Stimulated activated CD4-positive, alpha-beta T cell treated with anti-CD3 and anti-CD28 coated beads, TNF-alpha, amount 100 ng/mL, for 24 hours (primary cell): ENCODE results near the gene HSD17B1.
"Not testable (repeated sequence)": the region's sequence is repeated elsewhere in the genome, so short reads cannot be mapped to it uniquely, and the experiment has no call there.

Source experiments
- DNase-seq, 3 experiments: peaks; one replicate each; pipeline ENCODE4 v3.0.0-alpha.2; 2020; ENCODE audit warnings: low read depth in 3 of 3

HSD17B1 gene, protein sequence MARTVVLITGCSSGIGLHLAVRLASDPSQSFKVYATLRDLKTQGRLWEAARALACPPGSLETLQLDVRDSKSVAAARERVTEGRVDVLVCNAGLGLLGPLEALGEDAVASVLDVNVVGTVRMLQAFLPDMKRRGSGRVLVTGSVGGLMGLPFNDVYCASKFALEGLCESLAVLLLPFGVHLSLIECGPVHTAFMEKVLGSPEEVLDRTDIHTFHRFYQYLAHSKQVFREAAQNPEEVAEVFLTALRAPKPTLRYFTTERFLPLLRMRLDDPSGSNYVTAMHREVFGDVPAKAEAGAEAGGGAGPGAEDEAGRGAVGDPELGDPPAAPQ

DNA sequence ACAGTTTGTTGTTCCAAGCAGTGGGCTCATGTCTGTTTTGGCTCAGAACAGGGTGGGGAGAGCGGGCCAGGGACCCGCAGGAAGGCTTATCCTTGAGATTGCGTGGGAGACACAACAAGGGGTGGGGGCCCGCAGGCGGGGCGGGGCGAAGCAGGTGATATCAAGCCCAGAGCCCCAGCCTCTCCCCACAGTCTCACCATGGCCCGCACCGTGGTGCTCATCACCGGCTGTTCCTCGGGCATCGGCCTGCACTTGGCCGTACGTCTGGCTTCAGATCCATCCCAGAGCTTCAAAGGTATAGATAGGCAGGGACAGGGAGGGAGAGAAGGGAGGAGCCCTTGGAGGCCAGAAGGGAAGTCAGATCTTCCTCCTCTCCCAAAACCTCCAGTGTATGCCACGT, at the start of gene HSD17B1:
TSS of gene HSD17B1 (plus strand) at position 188 of the 400 bp plus-strand sequence. CDS start at position 199, 11 bp downstream.
- not testable (repeated sequence) for DNase-seq

GRCh38 chr17:42502926-42503325, 49.8 kb upstream of the HSD17B1 start:
- no peak for DNase-seq

- no peak for DNase-seq
Observed at GRCh38 chr17:42507671-42508070, 45.1 kb upstream of the HSD17B1 start.

DNA sequence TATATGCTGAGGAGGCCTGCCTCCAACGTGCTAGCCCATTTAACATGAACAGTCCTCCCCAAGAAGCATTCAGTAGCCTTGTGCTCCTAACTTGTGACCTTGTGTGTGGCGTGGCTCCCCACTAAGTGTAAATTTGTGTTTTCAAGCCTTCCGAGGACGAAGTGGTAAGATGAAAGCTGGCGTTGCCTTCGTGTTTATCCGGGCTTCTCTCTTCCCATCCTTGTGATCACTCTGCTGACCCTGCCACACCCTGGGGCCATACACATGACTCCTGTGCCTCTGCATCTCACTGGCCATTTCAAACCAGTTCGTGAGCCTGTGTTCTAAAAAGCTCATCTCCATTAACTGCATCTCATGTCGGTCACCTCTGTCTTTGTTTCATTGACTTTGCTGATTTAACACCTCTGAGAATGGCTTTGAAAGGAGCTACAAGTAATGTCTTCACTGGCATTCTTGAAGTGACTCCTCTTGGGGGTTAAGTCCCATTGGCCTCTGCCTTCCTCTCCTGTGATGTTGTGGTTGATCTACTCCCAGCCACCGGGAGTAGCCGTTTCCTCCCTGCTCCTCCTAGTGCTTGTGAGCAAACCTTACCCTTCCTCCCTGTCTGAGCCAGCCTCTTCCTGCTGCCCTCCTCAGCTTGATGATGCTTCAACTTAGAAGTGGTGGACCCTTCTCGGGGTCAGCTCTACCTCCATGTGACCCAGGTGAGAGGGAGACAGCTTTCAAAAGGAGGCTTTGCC, 44.1 kb upstream of the HSD17B1 start:
- DNase-seq = no peak

- no peak for DNase-seq
Observed at GRCh38 chr17:42509409-42509808, 43.3 kb upstream of the HSD17B1 start.

DNA sequence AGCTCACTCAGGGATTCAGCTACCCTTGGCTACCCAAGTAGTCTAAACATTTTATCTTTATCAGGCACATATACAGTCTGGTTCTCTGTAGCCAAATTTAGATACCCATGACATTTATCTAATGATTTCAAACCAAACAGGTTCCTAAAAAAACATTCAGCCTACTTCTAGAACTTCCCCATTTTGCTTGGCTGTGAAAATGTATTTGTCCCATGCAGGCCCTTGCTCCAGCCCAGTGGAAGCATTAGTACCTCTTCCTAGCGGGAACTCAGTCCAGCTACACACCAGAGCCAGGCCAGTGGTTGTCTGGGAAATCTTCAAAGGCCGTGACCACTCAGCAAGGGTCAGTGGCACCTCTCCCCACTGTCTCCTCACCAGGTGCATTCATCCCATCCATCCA, 42.9 kb upstream of the HSD17B1 start:
- no peak for DNase-seq

DNA sequence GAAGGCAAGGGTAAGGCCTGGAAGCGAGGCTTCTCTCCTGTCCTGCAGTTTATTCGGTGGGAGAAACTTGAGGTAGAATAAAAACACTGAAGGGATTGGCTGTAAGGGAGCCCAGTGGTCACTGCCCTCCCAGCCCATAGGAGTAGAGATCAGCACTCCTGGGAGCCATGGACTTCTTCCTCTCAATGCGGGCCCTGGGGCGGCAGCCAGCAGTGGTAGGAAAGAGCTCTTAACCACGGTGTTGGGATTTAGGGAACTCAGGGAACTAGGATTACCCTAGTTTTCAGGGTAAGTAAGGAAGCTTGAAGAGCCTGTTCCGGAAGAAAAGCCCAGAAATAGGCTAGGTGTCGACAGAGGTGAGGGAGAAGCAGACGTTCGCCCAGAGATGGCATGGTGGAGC, 40.5 kb upstream of the HSD17B1 start:
- no peak for DNase-seq

- no peak for DNase-seq
Observed at GRCh38 chr17:42512733-42513251, 39.9 kb upstream of the HSD17B1 start.

DNA sequence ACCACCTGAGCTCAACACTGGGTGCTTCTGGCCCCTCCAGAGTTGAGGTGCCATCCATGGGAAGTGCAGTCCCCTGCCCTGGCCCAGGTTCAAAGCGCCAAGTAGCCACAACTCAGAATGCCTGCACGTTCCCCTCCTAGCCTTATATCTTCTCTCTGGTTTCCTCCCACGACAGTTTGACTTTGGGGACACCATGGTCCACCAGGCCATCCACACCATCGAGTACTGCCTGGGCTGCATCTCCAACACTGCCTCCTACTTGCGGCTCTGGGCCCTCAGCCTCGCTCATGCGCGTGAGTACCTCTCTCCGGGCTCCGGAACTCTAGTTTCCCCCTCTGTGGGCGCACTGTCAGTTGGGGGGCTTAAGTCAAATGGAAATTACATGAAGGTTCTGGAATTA, 39.0 kb upstream of the HSD17B1 start:
- no peak for DNase-seq

GRCh38 chr17:42514279-42514678, 38.4 kb upstream of the HSD17B1 start:
- DNase-seq = no peak

GRCh38 chr17:42514867-42515266, 37.9 kb upstream of the HSD17B1 start:
- no peak for DNase-seq

GRCh38 chr17:42517516-42517915, 35.2 kb upstream of the HSD17B1 start:
- peak; percentile 57 to 78 (median 70) for DNase-seq

DNA sequence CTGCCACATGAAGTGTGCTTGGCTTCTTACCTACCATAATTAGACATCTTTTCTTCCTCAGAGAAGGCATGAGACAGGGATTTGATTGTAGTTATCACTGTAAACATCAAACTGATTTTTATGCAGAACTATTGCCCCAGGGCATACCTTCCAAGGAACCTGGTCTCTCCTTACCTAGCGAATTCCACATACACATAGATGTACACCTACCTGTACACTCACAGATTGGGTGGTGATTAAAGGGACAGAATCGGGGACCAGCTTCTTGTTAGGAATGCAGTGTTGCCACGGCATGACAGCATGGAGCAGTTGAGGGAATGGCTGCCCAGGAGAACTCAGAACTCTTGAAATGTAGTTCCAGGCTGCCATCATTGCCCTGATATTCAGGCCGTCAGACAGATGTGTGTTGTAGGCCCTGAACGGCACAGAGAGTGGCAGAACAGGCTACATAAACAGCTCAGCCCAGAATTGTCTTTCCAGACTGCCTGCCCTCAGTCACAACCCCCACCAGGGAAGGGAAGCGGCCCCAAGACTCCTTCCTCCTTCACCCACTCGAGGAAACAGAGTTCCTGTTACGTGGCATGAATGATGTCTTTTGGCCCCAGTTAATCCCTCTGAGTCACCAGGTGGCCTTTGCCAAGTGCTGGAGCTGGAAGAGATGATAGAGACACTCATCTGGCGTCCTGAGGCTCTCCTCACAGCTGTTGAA, 34.5 kb upstream of the HSD17B1 start:
- DNase-seq = no peak

GRCh38 chr17:42518755-42519545, 33.8 kb upstream of the HSD17B1 start:
- no peak for DNase-seq

DNA sequence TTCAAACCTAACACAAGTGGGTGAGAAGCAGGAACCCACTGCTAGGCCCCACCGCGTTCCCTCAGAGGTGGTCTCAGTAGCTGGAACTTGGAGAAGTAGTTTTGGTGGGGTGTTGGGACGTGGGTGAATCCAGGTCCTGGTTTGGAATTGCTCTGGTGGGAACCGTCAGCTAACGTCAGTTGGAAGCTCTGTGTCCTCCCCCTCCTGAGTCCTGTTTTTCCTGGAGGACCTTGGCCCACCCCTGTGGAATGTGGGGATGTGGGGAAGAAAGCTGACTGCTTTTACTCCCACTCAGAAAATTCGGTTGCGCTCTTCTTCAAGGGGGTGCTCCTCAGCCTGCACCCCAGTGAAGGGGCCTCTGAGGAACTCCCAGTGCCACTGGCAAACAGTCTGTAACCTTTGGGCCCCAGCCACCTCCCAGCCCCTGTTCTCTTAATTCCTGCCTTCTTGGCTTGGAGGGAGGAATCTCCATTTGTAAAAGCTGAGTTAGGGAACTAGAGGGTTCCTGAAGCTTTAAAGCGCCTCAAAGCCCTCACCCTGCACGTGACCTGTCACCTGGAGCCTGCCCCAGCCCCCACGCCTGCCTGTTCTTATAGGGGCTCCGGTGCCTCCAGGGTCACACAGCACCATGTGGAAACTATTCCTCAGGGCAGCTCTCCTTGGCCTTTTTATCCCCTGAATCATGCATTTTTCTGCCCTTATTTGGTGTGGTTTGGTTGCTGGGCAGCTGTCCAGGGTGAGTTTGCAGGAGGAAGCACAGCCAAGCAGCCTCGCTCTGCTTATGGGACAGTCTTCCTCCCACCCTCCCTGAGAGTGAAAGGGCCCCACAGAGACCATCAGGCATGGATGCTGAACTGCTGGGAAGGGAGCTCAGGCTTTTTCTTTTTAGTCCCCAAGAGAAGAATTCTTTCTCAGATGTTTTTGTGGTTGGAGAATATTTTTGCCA, 32.9 kb upstream of the HSD17B1 start:
- no peak for DNase-seq

DNA sequence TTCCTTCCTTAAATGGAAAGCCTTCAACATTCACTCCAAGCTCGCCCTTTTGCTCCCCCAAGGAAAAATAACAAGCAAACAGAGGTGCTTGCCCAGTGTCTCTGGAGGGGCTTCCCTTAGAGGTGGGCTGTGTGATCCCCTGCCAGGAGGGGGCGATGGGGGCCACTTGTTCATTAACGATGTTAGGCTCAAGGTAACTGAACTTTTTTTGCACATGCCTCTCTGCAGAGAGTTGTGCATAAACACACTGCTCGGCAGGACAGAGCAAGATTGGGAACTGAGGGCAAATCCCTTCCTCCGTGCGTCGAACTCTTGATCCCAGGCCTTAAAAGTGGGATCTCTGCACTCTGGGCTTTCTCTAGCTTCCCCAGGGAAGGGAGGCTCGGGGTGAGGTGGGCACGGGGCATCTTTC, 32.2 kb upstream of the HSD17B1 start:
- DNase-seq = no peak

DNA sequence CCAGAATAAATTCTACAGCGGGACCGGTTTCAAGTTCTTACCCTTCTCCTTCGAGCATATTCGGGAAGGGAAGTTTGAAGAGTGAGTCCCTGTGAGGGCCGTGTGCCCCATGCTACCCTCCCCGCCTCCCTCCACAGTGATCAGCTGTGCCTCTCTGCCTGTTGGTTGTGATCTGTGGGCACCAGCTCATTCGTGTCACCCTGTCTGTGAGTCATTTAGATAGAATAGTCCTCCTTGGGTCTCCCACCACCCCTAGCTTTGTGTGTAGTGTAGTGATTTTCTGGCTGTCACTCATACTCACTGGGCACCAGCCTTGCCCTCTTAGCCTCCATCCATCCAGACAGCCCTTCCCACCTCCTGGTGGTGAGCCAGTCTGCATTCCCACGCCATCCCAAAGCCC, 31.7 kb upstream of the HSD17B1 start:
- no peak for DNase-seq

- no peak for DNase-seq
Observed at GRCh38 chr17:42521666-42522262, 31.0 kb upstream of the HSD17B1 start.

DNA sequence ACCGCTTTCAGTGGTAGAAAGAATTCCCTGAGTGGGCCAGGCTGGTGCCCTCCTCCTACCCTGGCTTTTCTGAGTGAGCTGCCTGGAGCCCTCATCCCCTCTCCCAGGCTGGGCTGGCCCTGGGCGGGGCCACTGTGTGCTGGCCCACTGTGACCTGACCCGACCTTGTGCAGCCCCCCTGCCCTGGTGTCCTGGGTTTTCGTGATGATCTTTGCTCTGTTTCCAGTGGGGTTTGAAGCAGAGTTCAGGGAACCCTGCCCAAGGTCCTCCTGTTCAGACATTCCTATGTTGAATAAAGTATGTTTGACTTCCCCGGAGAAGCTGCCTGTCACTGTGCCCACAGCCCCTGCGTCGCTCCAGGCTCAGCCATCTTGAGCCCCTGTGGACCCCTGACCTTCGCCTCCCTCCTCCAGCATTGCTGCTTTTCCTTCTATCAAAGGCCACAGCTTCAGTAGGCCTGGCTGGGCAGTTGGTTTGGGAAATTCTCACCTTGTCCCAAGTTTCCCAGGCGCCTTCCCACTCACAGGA, 30.4 kb upstream of the HSD17B1 start:
- no peak for DNase-seq

DNA sequence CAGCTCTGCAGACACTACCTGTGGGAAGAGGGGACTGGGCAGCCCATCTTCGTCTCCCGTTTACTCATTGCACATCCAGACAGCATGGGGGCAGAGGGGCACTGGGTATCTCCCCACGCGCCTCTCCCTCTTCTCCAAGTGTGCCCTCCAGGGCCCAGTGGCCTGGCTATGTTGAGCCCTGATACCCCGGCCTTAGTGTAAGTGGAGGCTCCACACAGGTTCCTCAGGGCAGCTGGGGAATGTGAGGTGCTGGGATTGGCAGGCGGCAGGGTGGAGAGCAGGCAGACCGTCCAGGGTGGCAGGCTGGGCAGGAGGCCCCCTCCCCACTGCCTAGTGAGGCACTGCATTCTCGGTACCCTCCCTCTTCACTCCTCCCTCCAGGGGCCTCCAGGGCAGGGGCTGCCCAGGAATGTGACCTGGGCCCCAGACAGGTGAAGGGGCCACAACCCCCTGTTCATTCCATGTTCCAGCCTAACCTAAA, 29.9 kb upstream of the HSD17B1 start:
- DNase-seq = no peak
